ENCODE measurements around the gene CIBAR2.
"Not testable (repeated sequence)": the region's sequence is repeated elsewhere in the genome, so short reads cannot be mapped to it uniquely, and the experiment has no call there.

The CIBAR2 gene

DNA sequence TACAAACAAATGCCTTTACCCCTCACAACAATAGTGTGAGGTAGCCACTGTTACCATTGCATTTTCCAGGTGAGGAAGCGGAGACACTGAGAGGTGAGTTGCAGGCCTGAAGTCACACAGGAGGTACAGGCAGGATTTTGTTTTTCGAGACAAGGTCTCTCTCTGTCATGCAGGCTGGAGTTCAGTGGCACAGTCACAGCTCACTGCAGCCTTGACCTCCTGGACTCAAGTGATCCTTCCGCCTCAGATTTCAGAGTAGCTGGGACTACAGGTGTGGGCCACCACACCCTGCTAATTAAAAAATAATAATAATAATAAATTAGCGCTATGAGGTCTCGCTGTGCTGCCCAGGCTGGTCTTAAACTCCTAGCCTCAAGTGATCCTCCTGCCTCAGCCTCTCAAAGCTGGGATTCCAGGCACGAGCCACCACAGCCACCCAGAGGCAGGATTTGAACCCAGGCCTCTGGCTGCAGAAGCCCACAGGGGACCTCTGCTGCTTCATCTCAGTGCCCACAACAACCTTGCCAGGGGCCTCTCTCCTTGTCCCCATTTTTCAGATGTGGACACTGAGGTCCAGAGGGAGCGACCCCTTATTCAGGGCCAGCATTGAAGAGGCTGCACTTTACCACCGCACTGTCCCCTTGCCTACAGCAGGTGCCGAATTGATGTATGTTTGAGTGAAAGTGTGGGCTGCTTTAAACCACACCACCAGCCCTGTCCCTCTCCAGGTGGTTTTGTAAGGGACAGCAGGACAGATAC lies 16.0 kb upstream of the CIBAR2 start:
- no peak for DNase-seq (ENCODE audit: low read depth in 2 of 2)

DNA sequence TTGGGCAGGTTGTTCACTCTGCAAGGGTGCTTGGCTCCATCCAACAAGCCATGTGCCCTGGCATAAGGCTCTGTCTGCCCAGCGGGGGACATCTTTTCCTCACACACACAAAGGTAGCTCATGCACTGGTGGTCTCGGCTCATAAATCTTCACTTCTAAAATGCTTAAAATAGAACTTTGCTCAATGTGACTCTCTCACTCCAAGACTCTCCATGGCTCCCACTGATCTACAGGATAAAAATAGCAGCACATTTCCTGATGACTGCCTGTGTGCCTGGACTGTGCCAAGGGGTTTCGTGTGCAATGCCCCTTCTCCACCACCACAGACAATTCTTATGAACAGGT lies 15.1 kb upstream of the CIBAR2 start:
- DNase-seq (ENCODE audit: low read depth in 2 of 2): no peak

GRCh38 chr16:85126705-85127378 lies 14.6 kb upstream of the CIBAR2 start:
- DNase-seq (ENCODE audit: low read depth in 2 of 2): peak in 1 of 2 donors; percentile 28

- DNase-seq (ENCODE audit: low read depth in 2 of 2): no peak
Measured at GRCh38 chr16:85126394-85126704, 14.1 kb upstream of the CIBAR2 start.

DNA sequence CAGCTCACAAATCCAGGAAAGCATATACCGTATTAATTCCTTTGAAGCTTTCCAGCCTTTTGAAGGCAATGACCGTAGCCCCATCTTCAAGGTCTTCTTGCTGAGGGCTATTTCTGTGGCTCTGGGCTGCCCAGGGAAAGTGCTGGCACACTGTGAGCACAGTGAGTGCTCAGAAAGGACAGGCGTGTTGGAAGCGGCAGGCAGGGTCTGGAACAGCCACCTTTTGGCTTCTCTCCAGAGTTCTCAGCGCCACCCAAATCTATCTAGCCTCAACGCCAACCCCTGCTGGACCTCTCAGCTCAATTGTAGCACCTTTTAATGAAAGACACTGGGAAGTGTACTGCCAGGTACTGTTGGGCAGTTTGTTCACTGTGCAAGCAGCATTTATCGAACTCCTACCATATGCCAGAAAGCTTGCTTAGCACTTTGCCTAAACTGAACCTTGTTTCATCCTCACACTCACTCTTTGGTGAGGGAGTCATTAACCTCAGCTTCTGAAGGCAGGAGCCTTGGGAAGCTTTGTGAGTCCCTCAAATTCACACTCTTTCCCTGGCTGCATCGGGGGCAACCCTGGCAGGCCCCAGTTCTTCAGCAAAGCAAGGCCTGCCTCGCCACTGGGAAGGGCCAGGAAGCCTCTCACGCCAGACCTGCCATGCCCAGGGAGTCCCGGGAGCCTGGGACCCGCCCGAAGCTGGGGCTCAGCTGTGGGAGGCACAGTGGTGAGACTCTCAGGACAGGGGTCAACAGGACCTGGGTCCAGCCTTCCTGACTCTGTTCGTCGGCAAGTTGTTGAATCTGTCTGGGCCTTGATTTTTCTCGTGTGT lies 13.5 kb upstream of the CIBAR2 start:
- DNase-seq (ENCODE audit: low read depth in 2 of 2): no peak

GRCh38 chr16:85124636-85125346 lies 12.5 kb upstream of the CIBAR2 start:
- DNase-seq (ENCODE audit: low read depth in 2 of 2): no peak

DNA sequence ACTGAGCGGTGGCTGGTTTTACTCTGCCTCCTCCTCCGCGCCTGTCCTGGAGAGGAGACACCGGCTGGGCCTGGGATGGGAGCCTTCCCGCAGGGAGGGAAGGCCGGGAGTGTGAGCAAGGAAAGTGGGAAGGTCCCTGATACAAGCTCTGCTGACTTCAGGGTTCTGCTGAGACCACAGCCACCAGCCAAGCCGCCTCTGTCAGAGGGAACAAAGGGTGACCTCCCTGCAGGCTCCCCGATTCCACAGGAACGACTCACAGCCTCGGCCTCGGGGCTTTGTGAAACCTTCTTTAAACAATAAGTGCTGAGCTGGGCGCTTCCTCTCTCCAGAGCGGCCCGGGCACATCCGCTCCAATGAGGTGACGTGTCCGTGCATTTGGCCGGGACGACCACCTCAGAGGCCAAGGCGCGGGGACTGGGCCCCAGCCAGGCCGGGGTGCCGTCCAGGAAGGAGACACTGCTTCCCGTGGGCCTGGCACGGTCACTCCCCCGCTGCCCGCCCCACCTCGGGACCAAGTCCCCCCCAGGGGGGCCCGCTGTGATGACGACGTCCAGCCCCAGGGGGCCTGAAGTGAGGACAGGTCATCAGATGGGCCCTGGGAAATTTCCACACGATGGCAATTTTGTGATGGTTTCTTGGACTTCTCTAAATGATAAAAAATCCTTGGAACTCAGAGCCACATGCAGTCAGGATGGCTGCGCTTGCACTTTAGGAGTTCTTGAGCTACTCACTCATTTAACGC lies 11.8 kb upstream of the CIBAR2 start:
- DNase-seq (ENCODE audit: low read depth in 2 of 2): no peak

DNA sequence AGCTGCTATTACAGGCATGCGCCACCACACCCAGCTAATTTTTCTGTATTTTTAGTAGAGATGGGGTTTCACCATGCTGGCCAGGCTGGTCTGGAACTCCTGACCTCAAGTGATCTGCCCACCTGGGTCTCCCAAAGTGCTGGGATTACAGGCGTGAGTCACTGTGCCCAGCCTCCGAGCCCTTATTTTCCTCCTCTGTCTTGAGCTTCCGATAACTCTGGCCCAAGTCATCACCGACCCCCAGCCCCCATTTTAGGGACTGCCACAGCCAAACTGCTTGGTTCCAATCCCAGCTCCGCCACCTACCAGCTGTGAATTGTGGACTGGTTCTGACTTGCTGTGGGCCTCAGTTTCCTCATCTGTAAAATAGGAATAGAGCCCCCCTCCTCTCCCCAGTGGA lies 11.2 kb upstream of the CIBAR2 start:
- DNase-seq (ENCODE audit: low read depth in 2 of 2): not testable (repeated sequence)

- no peak for DNase-seq (ENCODE audit: low read depth in 2 of 2)
Measured at GRCh38 chr16:85120006-85120340, 7.7 kb upstream of the CIBAR2 start.

GRCh38 chr16:85117418-85117817 lies 5.1 kb upstream of the CIBAR2 start:
- no peak for DNase-seq (ENCODE audit: low read depth in 2 of 2)

DNA sequence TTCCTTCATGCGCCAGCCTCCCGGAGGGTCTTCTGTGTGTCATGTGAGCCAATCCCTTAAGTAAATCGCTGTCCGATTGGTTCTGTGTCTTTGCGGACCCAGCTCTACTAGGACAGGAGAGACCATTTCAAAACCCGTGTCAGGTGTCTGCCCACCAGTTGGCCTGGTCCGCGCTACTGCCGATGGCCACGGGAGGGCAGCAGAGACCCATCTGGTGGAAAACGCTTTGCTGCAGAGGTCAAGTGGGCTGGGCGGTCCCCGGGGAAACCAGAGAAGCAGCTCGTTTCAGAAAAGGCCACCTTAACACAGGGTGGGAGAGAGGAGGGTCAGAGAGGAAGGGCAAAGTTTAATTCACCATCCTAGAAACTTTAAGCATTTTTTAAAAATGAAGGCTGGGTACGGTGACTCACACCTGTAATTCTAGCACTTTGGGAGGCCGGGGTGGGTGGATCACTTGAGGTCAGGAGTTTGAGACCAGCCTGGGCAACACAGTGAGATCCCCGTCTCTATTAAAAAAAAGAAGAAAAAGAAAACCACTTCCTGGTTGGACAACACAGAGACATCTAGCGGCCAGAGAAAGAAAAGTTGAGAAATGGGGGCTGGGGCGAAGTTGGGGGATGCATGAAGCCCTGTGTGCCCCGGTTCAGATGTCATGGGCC lies 2.8 kb upstream of the CIBAR2 start:
- DNase-seq (ENCODE audit: low read depth in 2 of 2): peak; percentile 81 to 89

GRCh38 chr16:85113913-85114312 lies 1.6 kb upstream of the CIBAR2 start:
- DNase-seq (ENCODE audit: low read depth in 2 of 2): no peak

GRCh38 chr16:85113168-85113733 lies 979 bp upstream of the CIBAR2 start:
- DNase-seq (ENCODE audit: low read depth in 2 of 2): no peak

- DNase-seq (ENCODE audit: low read depth in 2 of 2): no peak
Measured at GRCh38 chr16:85111184-85111583, 1.1 kb downstream of the CIBAR2 start.

DNA sequence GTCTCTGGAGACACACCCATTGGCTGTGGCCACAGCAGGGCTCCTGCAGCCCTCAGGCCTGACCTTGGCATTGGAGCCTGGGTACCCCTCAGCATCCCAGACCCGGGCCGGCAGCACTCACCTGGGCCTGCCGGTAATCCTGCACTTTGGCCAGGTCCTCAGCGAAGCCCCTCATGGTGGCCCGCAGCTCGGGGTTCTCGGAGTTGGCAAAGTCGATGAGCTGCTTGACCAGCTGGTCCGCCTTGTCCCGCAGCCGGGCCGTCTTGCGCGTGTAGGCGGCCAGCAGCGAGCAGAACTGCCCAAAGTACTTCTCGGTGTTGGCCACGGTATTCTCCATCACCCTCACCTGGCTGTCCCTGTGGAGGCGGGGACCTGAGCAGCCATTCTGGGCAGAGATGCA lies 2.2 kb downstream of the CIBAR2 start:
- no peak for DNase-seq (ENCODE audit: low read depth in 2 of 2)

DNA sequence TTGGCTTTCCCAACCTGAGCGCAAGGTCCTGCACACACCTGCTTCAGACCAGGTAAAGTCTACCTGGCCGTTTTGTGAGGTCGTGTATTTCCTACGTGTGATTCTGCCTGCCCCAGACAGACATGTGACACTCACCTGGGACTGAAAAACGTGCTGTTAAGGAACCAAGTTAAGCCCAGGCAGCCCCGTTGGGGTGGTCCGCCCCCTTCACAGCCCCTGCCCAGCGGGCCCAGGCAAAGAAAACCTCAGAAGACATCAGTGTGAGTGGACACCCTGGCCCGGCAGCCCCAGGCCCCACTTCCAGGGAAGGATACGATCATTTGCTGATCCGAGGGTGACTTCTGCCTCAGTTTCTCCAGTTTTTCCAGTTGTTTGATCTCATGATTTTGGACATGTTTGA lies 4.7 kb downstream of the CIBAR2 start:
- no peak for DNase-seq (ENCODE audit: low read depth in 2 of 2)

DNA sequence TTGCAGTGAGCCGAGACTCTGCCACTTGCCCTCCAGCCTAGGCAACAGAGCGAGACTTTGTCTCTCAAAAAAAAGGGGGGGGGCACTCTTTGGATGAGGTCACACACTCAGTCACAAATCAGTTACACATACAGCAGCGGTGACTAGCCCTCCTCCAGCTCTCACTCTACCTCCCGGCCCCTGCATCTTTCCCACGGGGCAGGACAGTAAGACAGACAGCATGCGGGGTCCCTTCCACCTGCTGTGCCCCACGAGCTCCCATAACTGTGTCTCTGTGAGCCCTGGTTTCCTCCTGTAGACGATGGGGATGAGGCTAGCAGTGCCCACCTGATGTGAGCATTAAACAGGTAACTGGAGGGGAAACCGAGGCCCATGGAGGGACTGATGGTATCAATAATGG lies 5.2 kb downstream of the CIBAR2 start:
- no peak for DNase-seq (ENCODE audit: low read depth in 2 of 2)

DNA sequence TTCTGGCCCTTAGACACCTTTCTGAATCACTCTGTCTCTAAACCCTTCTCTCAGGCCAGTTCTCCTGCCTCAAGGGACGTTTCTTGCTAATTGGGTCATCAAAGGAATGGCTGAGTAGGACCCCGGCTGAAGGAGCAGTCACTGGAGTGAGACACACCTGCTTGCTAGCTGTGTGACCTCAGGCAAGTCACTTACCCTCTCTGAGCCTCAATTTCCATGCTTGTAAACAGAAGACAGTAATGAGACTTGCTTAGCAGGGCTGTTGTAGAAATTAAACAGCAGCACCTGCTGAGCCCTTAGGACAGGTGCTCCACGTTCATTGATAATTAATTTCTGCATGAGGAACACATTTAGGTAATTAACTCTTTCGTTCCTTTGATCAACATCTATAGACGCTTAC lies 6.8 kb downstream of the CIBAR2 start:
- no peak for DNase-seq (ENCODE audit: low read depth in 2 of 2)

DNA sequence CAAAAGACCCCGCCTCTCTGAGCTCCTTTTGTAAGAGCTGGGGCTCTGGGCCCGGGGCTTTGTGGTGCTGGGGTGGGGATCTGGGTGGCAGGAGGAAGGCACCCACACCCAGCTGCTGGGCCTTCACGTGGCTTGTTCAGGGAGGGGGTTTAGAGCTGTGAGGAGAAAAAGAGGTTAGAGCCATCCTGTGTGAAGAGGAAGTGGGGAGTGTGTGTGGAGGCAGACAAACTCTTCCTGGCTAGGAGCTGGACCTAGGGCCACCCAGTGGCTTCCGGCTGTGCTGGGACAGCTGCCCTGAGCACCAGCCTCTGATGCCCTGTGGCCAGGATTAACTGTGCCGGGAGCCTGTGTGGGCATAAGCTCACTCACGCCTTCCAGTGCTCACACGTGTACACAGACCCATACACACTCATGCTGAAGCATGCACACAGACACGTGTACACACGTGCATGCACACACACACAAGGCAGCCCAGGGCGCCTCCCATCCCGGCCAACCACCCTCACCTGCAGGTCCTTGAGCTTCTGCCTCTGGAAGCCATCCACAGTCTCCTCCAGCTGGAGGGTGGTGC lies 7.4 kb downstream of the CIBAR2 start:
- DNase-seq (ENCODE audit: low read depth in 2 of 2): no peak

GRCh38 chr16:85104147-85104546 lies 8.1 kb downstream of the CIBAR2 start:
- no peak for DNase-seq (ENCODE audit: low read depth in 2 of 2)
